ENCODE results near the gene THAP8. TPM values are rescaled to one million over a fixed set of nuclear protein-coding genes. Genes with fewer than 3 reads are reported as not detected.
"Not testable (repeated sequence)": the region's sequence is repeated elsewhere in the genome, so short reads cannot be mapped to it uniquely, and the experiment has no call there.

THAP8 gene
- total RNA-seq, 1 donor from 2014 or later = 1.9 TPM

DNA sequence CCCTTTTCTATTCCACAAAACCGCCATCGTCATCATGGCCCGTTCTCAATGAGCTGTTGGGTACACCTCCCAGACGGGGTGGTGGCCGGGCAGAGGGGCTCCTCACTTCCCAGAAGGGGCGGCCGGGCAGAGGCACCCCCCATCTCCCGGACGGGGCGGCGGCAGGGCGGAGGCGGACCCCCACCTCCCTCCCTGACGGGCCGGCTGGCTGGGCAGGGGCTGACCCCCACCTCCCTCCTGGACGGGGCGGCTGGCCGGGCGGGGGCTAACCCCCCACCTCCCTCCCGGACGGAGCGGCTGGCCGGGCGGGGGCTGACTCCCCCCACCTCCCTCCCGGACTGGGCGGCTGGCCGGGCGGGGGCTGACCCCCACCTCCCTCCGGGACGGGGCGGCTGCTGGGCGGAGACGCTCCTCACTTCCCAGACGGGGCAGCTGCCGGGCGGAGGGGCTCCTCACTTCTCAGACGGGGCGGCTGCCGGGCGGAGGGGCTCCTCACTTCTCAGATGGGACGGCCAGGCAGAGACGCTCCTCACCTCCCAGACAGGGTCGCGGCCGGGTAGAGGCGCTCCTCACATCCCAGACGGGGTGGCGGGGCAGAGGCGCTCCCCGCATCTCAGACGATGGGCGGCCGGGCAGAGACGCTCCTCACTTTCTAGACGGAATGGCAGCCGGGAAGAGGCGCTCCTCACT lies 14.9 kb upstream of the THAP8 start:
- DNase-seq = not testable (repeated sequence)

DNA sequence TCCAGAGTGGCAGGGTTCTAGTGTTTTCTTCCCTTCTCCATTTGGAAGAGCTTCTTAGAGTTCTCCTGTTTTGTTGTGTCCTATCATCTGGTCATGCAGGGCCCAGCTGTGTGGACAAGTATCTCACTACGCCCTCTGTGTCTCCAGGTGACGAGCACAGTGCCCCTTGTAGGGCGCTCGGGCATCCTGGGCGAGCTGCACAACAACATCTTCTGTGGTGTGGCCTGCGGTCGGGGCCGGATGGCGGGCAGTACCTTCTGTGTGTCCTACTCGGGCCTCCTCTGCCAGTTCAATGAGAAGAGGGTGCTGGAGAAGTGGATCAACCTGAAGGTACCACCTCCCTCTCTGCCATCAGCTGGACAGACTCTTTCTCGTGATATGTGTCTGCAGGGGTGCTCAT lies 13.6 kb upstream of the THAP8 start:
- no peak for DNase-seq

DNA sequence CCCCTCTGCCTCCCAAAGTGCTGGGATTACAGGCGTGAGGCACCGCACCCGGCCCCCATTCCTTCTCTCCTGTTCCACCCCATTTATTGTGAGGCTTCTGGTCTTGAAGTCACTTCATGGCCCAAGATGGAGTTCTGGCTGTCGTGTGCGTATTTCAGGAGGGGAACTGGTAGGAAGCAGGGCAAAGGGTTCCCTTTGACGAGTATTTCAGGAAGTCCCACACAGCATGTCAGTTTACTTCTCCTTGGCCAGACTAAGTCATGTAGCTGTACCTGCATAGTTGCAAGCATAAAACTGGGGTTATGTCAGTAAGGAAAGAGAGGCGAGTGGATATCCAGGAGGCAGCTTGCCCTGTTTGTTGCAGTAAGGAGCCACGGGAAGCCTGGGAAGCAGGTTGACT lies 10.7 kb upstream of the THAP8 start:
- DNase-seq = no peak

DNA sequence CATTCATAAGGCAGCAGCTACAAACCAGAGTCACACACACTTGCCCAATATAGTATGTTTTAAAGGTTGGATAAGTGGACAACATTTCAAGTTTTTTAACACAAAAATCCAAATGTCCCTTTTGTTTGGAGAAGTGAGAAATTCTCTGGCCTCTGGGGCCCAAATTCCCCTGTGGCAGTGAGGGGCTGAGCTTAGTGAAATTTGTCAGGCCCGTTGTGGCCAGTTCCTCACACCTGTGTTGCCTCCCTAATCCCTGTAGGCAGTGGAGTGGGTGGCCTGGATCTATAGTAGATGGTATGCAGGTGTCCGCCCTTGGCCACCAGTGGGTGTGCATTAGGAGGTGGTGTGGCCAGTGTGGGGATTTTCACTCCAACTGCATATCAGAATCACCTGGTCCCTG lies 7.3 kb upstream of the THAP8 start:
- no peak for DNase-seq

DNA sequence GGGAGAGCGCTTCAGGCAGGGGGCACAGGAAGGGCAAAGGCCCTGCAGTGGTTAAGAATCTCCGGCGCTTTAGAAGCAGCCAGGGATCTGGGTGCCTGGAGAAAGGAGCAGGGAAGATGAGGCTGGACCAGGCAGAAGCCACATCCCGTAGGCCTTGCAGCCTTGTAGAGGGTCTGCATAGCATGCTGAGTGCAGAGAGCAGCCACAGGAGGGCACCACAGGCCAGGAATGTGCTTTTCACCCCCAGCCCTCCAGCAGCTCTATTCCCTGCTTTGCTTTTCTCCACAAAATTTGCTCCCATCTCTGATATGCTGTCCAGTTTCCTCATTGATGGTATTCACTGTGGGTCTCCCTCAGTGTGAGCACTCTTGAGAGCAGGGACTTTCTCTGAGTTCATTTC lies 6.3 kb upstream of the THAP8 start:
- DNase-seq = peak; percentile 23

DNA sequence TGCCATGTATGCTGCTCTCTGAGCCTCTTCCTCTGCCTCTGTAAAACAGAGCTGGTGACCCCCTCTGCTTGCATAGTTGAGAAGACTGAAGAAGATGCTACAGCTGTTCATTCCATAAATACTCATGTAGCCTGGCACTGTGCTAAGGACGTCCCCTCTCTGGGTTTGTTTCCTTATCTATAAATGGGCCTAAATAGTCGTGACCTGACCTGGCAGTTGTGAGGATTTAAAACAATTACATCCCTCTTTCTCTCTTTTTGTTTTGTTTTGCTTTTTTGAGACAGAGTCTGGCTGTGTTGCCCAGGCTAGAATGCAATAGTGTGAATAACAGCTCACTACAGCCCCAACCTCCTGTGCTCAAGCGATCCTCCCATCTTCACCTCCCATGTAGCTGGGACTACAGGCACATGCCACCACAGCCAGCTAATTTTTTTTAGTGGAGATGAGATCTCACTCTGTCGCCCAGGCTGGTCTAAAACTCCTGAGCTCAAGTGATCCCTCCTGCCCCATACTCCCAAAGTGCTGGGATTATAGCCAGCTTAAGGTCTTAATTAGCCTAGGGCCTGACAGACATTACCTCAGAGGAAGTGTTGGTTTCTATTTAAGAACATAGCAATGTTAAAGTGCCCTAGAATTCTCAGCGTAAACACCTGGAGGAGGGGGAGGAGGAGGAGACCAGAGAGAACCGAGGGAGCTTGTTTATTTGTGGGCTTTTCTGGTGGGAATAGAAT lies 5.3 kb upstream of the THAP8 start:
- no peak for DNase-seq

DNA sequence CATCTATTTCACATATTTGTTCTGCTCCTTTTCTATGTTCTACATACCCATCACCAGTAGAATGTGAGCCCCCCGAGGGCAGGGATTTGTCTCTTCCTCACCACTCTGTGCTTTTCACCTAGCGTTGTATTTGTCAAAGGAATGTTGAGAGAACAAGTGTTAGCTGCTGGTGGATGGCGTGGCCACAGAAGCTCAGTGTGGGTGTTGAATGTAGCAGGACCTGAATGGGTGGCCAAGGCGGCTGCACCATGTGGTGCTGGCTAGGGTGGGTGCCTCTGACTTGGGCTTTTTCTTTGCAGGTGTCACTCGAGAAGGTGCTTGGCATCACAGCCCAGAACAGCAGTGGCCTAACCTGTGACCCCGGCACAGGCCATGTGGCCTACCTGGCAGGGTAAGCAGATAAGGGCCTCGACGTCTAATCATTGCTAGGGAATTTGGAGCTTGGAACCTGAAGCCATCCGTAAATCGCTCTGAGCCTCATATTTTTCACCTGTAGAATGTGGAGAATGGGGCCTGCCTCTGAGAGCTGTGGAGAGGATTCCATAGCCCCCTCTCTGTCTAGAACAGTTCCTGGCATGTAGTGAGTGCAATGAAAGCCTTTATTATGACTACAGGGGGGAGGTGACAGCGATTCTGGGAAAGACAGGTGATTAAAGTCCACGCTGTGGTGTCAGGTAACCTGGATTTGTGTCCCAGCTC lies 4.5 kb upstream of the THAP8 start:
- DNase-seq = no peak

DNA sequence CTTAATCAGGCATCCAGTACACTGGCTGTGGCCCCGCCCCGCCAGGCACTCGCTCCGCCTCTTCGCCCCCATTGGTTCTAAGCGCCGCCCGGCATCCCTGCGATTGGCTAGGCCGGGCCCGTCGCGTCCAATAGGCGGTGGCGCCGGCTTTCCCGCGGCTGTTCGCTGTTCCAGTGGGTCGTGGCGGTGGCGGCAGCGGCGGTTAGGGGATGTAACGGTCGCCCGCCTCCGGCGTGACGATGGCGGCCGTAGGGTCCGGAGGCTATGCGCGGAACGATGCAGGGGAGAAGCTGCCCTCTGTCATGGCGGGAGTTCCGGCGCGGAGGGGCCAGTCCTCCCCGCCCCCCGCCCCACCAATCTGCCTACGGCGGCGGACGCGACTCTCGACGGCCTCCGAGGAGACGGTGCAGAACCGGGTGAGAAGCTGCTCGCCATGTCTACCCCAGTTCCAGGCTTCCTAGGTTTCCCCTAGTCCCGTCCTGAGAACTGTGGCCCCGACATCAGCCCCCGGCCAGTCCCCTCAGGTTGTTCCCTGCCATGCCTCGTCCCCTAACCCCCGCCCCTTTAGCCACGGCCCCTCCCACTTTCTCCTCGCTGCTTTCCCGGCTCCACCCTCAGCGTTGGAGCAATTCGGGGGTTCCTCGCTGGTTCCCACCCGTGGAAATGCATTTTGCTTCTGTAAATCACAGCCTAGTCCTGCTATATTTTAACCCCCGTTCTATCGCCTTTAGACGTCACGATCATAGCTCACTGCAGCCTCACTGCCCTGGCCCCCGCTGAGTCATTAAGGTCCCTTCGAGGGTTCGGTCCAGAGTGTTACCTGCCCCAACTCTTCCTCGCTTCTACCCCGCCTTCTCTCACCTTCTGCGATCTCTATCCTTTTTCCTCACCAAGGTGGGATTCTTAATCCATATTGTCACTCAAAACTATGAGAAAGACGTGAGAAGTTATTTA lies 925 bp upstream of the THAP8 start, which contains the start of gene WDR62:
TSS of gene WDR62 (plus strand) at position 165 of the 954 bp plus-strand sequence. CDS start at position 240, 75 bp downstream.
- peak; percentile 95 for DNase-seq

DNA sequence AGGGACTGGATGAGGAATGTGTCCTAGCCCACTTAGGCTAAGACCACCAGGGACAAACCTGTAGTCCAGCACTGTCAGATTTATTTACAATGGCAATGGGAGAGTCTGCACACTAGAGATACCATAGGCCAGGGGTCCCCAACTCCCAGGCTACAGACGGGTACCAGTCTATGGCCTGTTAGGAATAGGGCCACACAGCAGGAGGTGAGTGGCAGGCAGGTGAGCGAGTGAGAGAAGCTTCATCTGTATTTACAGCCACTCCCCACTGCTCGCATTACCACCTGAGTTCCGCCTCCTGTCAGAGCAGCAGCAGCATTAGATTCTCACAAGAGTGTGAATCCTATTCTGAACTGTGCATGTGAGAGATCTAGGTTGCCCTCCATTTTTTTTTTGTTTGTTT lies 2.4 kb downstream of the THAP8 start:
- no peak for DNase-seq

DNA sequence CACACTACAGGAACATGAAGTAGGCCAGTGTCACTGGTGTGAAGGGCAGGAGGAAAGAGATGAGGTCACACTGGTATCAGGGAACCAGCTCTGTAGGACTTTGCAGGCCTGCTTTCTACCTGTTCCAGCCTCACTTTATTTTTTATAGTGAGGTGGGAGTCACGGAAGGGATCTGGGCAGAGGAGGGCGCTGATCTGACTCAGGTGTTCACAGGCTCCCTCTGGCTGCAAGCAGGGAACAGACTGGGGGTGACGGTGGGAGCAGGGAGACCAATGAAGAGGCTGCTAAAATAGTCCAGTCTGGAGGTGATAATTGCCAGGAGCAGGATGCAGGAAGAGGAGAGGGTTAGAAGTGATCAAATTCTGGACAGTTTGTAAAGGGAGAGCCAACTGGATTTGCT lies 2.8 kb downstream of the THAP8 start:
- DNase-seq = no peak

DNA sequence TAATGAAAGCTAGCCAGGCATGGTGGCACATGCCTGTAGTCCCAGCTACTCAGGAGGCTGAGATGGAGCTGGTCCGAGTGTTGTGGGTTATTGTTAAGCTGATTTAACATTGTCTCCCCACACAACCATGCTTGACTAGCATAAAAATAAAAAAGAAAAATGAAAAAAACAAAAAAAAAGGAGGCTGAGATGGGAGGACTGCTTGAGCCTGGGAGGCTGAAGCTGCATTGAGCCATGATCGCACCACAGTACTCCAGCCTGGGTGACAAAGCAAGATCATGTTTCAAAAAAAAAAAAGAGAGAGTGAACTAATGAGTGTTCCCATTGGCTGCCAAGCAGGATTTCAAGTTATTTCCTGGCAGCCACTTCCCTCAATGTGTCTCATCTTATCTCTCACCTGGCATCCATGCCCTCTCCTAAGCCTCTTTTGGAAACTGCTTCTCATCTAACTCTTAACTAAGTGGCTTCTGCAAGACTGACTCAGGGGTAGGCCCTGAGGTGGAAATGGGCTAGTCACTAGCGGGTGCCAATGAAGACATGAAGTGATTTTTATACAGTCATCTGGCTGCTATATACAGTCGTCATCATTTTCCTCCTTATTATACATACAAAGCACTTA lies 4.9 kb downstream of the THAP8 start:
- DNase-seq = no peak

DNA sequence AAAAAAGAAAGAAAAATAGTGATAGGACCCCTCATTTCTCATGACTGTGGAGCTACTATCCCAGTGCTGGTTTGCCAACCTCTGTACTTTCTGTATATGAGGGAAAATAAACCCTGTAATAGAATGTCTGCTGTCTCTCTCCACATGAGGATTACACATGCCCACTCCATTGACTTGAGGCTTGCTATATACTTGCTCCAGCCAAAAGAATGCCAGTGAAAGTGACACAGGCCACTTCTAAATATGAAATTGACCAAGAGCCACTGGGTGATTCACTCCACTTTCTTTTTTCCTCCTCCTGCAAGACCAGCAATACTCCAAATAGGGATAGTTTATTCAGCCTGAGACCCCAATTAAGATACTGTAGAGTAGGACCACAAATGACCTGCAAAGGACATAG lies 6.2 kb downstream of the THAP8 start:
- DNase-seq = no peak

DNA sequence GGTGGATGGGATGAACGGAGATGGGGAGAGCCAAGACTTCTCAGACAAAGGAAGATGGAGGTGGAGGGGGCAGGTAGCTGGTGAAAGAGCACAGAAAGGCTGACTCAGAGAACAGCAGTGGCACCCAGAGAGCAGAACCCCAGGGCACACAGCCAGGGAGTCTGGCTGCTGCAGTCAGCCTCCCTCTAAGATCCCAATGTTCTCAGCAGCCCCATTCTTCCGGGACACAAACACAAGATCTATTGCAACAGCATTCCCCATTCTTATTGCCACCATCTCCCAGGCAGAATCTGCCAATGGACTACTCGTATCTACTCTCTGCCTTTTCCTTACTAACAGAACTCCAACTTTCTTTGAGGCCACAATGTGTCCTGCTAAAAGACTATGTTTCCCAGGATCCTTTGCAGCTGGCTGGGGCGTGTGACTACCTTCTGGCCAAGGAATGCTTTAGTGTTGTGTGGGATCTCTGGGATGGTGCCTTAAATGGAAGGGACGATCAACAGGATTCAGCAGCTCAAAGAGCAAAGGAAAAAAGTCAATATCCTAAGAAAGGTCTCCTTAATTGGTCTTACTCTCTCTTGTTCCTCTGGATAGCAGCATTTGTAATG lies 7.5 kb downstream of the THAP8 start:
- DNase-seq = no peak

DNA sequence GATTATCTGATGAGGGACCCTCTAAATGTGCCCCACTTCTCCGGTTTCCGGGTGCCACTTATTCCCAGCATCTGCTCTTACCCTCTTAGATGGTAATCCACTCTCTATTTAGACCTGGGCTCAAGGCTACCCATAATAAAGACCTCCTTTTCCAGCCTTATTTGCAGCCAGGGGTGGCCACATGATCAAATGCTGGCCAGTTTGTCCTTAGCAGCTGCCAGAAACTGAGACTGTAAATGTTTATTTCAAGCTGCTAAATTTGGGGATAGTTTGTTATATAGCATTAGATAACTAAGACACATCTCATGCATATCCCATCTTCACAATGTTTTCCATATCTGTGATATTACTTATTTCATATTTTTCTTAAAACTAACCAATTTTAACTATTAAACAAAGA lies 10.1 kb downstream of the THAP8 start:
- no peak for DNase-seq

DNA sequence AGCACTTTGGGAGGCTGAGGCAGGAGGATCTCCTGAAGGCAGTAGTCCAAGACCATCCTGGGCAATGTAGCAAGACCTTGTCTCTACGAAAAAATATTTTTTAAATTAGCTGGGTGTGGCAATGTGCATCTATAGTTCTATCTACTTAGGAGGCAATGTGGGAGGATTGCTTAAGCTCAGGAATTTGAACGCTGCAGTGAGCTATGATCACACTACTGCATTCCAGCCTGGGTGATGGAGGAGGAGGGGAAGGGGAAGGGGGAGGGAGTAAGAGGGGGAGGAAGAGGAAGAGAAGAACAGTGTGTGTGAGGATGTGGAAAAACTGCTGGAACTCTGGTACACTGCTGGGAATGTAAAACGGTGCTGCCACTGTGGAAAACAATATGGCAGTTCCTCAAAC lies 12.3 kb downstream of the THAP8 start:
- DNase-seq = no peak

DNA sequence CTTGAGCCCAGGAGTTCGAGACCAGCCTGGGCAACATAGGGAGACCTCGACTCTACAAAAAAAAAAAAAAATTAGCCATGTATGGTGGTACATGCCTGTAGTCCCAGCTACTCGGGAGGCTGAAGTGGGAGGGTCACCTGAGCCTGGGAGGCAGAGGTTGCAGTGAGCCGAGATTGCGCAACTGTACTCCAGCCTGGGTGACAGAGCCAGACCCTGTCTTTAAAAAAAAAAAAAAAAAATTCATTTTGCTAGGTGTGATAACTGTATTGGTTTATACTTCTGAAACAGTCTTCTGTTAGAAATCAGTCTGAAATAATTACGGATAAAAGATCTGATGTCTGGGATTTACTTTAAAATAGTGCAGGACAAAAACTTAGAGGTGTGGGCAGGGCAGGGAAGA lies 13.0 kb downstream of the THAP8 start:
- DNase-seq = not testable (repeated sequence)

DNA sequence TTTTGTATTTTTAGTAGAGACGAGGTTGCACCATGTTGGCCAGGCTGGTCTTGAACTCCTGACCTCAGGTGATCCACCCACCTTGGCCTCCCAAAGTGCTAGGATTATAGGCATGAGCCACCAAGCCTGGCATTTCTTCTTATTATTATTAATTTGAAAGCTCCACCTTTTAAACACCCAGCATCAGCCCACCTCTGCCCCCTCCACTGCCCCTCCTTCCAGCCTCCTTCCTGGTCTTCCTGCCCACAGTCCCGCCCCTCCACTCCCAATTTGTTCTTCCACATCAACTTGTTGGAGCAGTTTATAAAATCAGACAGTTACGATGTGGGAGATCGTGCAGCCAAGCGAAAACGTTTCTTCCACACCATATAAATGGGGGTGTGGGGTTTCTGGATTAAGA lies 13.6 kb downstream of the THAP8 start:
- no peak for DNase-seq

DNA sequence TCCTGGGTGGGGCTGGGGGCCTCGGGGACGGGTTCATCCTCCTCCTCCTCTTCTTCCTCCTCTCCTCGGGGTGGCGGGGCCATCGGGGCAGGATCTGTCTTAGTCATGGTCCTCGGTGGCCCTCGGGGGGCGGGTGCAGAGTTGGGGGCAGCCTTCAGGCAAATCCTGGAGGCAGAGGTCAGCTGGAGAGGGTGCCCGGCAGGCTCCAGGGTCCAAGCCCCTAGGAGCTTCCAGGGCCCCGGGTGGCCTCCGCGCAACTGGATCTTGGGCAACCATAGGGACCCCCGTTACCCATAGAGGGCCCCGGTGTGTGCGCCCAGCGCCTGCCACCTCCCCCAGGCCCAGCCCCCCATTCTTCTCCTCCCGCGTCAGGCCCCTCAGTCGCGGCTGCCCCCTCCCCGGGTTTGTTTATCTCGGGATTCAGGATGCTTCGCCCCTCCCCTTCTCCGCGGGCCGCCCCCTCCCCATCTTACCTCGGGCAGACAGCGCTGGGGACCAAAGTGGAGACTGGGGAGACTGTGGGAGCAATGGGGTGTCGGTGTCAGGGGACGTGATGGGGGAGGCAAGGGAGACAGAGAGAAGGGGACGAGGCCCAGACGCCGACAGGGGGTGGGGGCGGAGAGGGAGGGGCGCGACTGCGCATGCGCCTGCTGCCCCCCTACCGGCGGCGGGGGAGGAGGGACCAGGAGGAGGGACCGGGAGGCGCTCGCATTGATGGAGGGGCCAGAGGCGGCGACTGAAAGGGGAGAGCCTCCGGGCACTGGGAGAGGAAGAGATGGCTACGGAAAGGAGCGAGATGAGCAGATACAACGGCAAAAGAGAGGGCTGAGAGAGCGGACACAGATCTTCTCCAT lies 21.6 kb downstream of the THAP8 start, which contains the start of gene CLIP3:
TSS of gene CLIP3 (minus strand) at position 623 of the 854 bp plus-strand sequence. CDS start at position 107, 516 bp downstream.
- peak; percentile 80 for DNase-seq

DNA sequence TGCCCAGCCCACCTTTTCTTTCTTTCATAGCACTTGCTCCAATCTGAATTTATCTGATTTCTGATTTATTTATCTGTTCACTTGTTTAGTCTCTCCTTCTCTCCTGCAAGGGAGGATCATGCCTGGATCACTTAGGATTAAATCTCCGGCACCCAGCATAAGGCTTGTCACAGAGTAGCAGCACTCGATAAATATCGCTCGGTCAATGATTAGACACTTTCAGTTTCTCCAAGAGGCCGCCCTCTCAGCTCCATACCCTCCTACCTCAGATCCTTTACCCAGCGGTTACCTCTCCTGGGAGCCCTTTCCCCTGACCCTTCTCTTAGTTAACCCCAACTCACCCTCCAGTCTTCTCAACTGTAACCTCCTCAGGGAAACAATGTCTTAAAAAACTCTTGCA lies 22.8 kb downstream of the THAP8 start:
- no peak for DNase-seq

All from occipital lobe (tissue), 2 donors.